ENCODE results near the gene CD72. TPM values are rescaled to one million over a fixed set of nuclear protein-coding genes. Genes with fewer than 3 reads are reported as not detected.

The CD72 gene
- total RNA-seq, 6 experiments from 2014 or later, result 0.37 to 0.87 (median 0.49) TPM

GRCh38 chr9:35570709-35571504 is 47.3 kb downstream of the CD72 start:
- Mint-ChIP-seq H3K9me3 (no peaks in the 10 kb centered on the region), H3K27ac (no peak overlapping the region), H3K4me1 (ENCODE audit: low read depth) (peaks cover 24% of the 10 kb centered on the region), H3K4me3 (no peak overlapping the region), H3K36me3 (ENCODE audit: low read depth) (no peaks in the 10 kb centered on the region), H3K27me3 (ENCODE audit: insufficient read depth) (peaks cover 2% of the 10 kb centered on the region)
- DNase-seq, result no peak
- TF ChIP-seq CTCF (IDR thresholded peaks at IDR 0.05), result no peak

GRCh38 chr9:35569206-35569605 is 49.0 kb downstream of the CD72 start:
- peaks cover 2% of the 10 kb centered on the region; the same call in 1 of the 2 replicates for H3K36me3 Mint-ChIP-seq (ENCODE audit: low read depth)
- H3K27me3 Mint-ChIP-seq (ENCODE audit: insufficient read depth), result no peaks in the 10 kb centered on the region

GRCh38 chr9:35568196-35568595 is 50.0 kb downstream of the CD72 start:
- peaks cover 26% of the 10 kb centered on the region for H3K4me1 Mint-ChIP-seq (ENCODE audit: low read depth)
- DNase-seq, result no peak
- no peak overlapping the region for H3K4me3 Mint-ChIP-seq
- H3K9me3 Mint-ChIP-seq, result no peaks in the 10 kb centered on the region
- H3K27me3 Mint-ChIP-seq (ENCODE audit: insufficient read depth), result peaks cover 3% of the 10 kb centered on the region; the same call in 1 of the 2 replicates
- no peak overlapping the region for H3K27ac Mint-ChIP-seq
- TF ChIP-seq CTCF (IDR thresholded peaks at IDR 0.05), result peak; percentile 36; the same call in 1 of the 2 replicates
- H3K36me3 Mint-ChIP-seq (ENCODE audit: low read depth), result peaks cover 4% of the 10 kb centered on the region; the same call in 1 of the 2 replicates

More at GRCh38 chr9:35569206-35569605, 49.0 kb downstream of the CD72 start:
- TF ChIP-seq CTCF (IDR thresholded peaks at IDR 0.05), result no peak
- Mint-ChIP-seq H3K4me1 (ENCODE audit: low read depth) (peaks cover 26% of the 10 kb centered on the region), H3K4me3 (no peak overlapping the region), H3K9me3 (no peaks in the 10 kb centered on the region), H3K27ac (no peak overlapping the region)
- DNase-seq, result no peak

GRCh38 chr9:35566417-35566816 is 51.8 kb downstream of the CD72 start:
- DNase-seq, result peak; percentile 65
- H3K27ac Mint-ChIP-seq, result no peak overlapping the region; the same call in 1 of the 2 replicates
- TF ChIP-seq CTCF (IDR thresholded peaks at IDR 0.05), result peak; percentile 51
- H3K4me3 Mint-ChIP-seq, result no peak overlapping the region
- peaks cover 26% of the 10 kb centered on the region for H3K4me1 Mint-ChIP-seq (ENCODE audit: low read depth)
- H3K9me3 Mint-ChIP-seq, result no peaks in the 10 kb centered on the region
- H3K36me3 Mint-ChIP-seq (ENCODE audit: low read depth), result peaks cover 12% of the 10 kb centered on the region; the same call in 1 of the 2 replicates
- H3K27me3 Mint-ChIP-seq (ENCODE audit: insufficient read depth), result peaks cover 11% of the 10 kb centered on the region

DNA sequence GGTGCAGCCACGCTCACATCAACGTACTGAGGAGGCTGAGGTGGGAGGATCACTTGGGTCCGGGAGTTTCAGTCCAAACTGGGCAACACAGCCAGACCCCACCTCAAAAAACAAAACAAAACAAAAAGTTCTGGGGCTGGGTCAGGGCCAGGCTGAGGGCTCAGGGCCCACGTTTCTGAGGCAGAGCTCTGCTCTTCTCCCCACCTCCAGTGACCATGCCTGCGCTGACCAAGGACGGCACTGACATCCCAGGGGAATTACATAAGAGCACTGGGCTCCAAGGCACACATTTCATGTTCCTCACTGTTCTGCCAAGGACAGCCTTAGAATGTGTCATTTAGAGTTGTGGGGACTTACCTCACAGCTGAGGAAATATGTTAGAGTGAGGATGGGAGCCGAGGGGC is 53.6 kb downstream of the CD72 start:
- peaks cover 12% of the 10 kb centered on the region; the same call in 1 of the 2 replicates for H3K36me3 Mint-ChIP-seq (ENCODE audit: low read depth)
- peaks cover 11% of the 10 kb centered on the region for H3K27me3 Mint-ChIP-seq (ENCODE audit: insufficient read depth)
- 0 out of 2 replicates have a peak overlapping the region, but pooled peaks have one; percentile 9 for H3K27ac Mint-ChIP-seq
- DNase-seq, result no peak
- H3K4me3 Mint-ChIP-seq, result no peak overlapping the region
- TF ChIP-seq CTCF (IDR thresholded peaks at IDR 0.05), result no peak
- peaks cover 18% of the 10 kb centered on the region for H3K4me1 Mint-ChIP-seq (ENCODE audit: low read depth)
- no peaks in the 10 kb centered on the region for H3K9me3 Mint-ChIP-seq
